Epidermal melanocyte (primary cell): ENCODE data around the gene CLK3.
A peak's percentile ranks its signal among the peaks of the same experiment; 100 is the strongest.
"Not testable (repeated sequence)": the region's sequence is repeated elsewhere in the genome, so short reads cannot be mapped to it uniquely, and the experiment has no call there.

ENCODE experiments used
- DNase-seq: peaks from one replicate; pipeline ENCODE4 v3.0.0; 2011; ENCODE audit warnings: low spot score; ENCODE audit not compliant: insufficient read length

Gene CLK3

DNA sequence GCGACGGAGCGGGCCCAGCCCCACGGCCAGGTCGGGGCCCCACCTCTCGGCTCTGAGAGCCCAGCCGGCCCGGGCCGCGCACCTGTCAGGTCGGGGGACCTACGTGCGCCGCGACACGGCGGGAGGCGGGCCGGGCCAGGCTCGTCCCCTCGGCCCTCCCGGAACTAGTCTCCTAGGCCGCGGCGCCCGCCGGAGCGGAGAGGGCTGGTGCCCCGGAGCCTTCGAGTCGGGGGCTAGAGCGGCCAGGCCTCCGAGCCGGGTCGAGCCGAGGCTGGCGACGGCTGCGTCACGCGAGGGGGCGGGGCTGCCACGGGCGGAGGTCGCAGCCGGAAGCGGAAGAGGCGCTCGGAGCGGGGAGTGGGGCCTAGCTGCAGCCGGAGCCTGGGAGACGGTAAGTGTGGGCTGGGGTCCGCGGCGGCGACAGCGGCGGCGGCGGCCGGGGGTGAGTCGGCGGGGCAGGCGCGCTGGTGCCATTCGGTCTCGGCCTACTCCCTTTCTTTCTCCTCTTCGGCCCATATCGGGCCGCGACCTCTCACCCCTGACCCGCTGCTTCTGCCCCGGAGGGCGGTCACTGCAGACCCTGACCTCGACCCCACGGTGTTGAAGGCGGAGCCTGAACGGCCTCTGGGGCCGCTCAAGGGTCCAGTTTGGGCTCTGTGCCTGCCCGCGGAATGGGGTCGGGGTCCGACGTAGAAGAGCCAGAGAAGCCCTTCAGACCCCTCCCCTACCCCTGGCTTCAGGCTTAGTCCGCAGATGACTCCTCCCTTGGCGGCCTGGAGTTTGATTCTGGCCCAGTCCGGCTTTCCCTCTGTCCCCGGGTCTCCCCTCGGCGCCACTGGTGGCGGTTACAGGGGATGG lies at the start of gene CLK3:
Gene CLK3 (plus strand): TSS at position 329 of the 858 bp plus-strand sequence. CDS start 3,361 bp downstream, outside the sequence.
- DNase-seq, result peak; percentile 97

DNA sequence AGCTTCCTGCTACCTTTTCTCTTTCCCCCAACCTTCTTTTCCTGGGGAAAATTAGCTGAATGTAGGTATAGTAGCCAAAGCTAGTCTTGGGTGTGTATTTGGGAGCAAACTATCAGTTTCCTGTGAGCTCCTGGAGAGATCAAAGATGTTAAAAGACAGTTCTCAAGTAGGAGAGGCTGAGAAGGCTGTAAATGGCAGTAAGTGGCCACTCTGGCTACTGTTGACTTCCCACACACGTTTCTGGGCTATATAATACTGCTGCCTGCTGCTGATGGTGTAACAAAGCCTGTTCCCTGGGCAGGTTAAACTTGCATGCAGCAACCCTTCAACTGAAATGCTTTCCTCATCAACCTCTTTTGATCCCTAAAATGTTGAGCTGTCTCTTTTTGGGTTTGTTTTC lies 47.0 kb upstream of the CLK3 start:
- no peak for DNase-seq

DNA sequence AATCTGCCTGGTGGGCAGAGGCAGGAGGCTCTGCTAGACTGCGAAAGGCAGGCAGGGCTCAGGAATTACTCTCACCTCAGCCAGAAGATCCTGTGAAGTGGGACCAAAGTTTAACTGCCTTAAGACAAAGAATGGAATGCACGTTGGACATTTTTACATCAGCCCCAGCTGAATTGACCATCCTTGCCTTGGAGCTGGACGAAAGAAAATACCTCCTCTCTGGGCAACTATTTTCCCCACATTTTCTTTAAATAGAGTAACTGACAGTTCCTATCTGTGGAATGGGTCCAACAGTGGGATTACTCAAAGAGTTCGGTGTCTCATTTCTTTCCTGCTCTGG lies 45.9 kb upstream of the CLK3 start:
- no peak for DNase-seq

- DNase-seq, result no peak
These were observed 44.4 kb upstream of the CLK3 start for GRCh38 chr15:74571191-74571590.

DNA sequence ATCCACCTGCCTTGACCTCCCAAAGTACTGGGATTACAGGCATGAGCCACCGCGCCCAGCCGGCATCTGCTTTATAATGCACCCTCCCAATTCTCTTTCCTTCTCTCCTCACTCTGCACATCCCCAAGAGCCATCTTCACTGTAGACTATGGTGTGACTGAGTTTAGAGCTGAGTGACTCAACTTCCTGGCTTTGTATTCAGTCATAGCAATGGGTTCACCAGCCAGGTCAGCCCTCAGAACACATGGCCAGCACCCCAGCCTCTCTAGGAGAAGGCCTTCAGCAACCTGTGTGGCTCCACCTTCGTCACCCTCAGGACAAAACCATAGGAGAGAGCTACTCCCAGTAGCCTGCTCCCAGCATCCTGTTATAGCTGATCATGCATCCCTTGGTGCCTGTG lies 41.6 kb upstream of the CLK3 start:
- DNase-seq, result no peak

GRCh38 chr15:74578496-74578994 lies 37.1 kb upstream of the CLK3 start:
- no peak for DNase-seq

DNA sequence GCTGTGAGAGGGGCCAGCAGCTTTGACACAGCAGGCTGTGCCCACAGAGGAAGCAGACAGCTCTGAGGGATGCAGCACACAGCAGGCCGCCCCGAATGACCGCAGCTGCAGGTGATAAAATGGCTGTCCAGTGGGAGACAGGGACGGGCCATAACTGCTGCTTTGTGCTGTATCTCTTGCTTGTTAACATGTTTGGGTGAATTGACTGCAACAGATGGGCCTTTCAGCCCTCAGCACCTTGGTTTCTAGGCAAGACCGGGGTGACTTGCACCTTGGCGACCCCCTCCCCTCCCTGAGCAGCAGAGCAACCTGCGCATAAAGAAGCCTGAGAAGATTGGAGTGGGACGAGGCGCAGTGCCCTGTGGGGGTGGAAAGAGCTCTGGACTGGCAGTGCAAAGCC lies 36.6 kb upstream of the CLK3 start:
- no peak for DNase-seq

DNA sequence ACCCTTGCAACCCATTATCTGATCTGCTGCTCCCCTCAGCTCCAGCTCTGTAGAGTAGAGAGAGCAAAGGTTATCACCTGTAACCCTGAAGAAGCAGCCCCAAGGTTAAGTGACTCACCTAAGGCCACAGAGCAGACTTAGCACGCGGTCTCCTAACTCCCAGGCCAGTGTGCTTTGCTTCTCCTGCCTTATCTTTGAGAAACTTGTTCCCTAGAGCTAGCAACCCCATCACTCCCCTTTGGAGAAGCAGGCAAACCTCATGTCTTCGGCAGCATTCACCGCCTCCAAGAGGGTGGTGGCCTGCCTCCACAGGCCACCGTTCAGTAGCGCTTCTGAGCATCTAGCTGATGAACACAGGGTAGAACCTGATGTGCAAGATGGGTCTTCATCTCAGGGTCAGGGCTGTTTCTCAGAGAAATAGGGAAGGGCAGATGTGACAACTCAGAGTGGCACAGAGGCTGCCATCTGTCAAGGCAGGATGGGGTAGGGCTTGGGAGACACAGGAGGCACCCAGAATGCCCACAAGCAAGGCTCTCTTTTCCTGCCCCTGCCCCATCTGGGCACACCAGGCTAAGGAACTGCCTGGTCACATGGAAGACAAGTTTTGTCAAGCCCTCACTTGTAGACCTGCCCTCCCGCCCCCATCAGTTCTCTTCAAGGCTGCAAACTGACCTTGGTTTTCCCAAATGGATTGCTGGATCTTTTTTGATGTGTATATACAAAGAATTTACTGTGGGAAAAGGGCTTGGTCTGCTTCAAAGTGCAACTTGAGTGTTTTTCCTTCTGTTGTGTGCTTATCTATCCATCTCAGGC lies 34.9 kb upstream of the CLK3 start:
- no peak for DNase-seq

GRCh38 chr15:74584204-74584603 lies 31.4 kb upstream of the CLK3 start:
- DNase-seq, result no peak

DNA sequence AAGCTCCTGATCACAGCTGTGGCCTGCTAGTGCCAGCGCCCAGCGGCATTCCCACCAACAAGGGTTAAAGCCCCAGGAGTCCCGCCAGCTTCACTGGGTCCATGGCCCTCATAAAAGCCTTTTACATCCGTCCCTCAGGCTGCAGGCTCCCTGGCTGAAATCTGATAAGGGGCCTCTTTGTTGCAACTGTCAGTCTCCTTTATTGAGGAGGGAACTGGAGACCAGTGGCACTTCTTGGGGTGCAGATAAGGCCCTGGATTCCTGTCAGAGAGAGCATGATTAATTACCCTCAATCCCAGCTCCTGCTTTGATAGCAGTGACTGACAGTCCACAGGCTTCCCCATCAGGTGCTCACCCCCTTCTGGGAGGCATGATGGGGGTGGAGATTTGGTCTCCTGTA lies 30.9 kb upstream of the CLK3 start:
- DNase-seq, result no peak

GRCh38 chr15:74585191-74585590 lies 30.4 kb upstream of the CLK3 start:
- DNase-seq, result no peak

GRCh38 chr15:74585857-74586256 lies 29.8 kb upstream of the CLK3 start:
- DNase-seq, result no peak

- DNase-seq, result no peak
These were observed 25.8 kb upstream of the CLK3 start for GRCh38 chr15:74589826-74590225.

- no peak for DNase-seq
These were observed 23.4 kb upstream of the CLK3 start for GRCh38 chr15:74592222-74592621.

- no peak for DNase-seq
These were observed 22.5 kb upstream of the CLK3 start for GRCh38 chr15:74593122-74593521.

- no peak for DNase-seq
These were observed 21.2 kb upstream of the CLK3 start for GRCh38 chr15:74594455-74594854.

GRCh38 chr15:74595271-74595670 lies 20.4 kb upstream of the CLK3 start:
- DNase-seq, result no peak

- not testable (repeated sequence) for DNase-seq
These were observed 18.9 kb upstream of the CLK3 start for GRCh38 chr15:74596736-74597135.

- DNase-seq, result not testable (repeated sequence)
These were observed 18.4 kb upstream of the CLK3 start for GRCh38 chr15:74597146-74597705.

DNA sequence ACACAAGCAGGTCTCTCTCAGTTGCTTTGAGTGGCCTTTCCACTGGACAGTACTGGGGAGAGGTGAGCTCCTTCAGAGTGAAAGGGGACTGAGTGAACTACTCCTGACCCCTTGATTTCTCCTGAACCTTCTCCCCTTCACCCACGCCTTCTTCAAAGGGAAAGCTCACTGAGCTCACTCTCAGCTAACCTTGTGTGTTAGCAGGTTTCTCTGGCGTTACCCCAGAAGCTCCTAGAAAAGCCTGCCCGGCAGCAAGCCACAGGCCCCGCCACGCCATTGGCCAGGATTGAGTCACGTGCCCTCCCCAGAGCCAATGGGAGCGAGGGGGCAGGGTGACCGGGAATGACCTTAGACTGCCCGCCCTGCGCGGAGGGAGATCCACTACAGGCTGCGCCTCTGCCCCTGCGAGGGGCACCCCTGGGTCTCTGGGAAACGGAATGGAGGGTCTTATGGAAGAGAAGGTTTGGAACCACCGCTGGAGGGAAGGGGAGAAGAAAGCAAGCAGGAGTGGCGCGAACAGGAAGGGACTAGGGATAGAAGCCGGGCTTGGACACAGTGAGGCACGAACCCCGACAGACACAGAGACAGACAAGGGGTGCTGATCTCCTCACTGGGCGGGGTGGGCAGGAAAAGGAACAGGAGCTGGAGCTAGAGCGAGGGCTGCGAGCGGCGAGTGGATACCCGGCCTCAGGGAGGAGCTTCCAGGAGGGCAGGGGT lies 17.4 kb upstream of the CLK3 start:
- DNase-seq, result peak; percentile 99

DNA sequence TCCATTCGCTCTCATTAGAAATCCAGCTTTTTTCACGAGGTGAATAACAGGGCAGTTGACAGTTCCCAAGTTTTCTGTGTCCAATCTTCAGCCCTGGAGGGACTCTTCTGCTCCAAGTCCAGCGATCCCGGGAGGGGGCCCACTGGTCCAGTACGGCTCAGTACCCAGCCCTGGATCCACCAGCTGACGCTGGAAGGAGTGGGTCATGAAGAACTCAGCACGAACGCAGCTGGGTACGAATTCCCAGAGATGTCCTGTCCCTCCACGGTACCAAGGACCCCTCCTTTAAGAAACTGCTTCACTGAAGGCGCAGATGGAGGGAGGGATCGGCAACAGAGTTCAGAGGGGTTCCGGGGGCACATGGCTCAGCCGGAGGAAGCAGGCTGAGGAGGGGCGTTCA lies 16.5 kb upstream of the CLK3 start:
- DNase-seq, result no peak
